HFF-Myc (cell line): Measurements from ENCODE around the gene NPDC1.

Source experiments
- DNase-seq: peaks from one replicate; pipeline ENCODE4 v3.0.0-alpha.2; 2011; ENCODE audit warnings: low read depth; ENCODE audit errors: extremely low read depth
- H3K4me3 ChIP-seq: replicated peaks from 2 replicates; pipeline ENCODE4 v1.5.1; 2011; ENCODE audit warnings: low read depth, mild to moderate bottlenecking, control low read depth, low read length
- CTCF ChIP-seq: IDR thresholded peaks from 2 replicates; pipeline ENCODE4 v1.5.1; 2012; ENCODE audit warnings: mild to moderate bottlenecking, low read depth, low read length, control low read depth; ENCODE audit errors: missing control alignments

Gene NPDC1

GRCh38 chr9:137049544-137050449 lies 3.8 kb upstream of the NPDC1 start:
- no peak for DNase-seq
- no peak overlapping the region for H3K4me3 ChIP-seq
- peak; percentile 58 for TF ChIP-seq CTCF

GRCh38 chr9:137048655-137049543 lies 2.9 kb upstream of the NPDC1 start:
- H3K4me3 ChIP-seq: no peak overlapping the region
- no peak for TF ChIP-seq CTCF
- no peak for DNase-seq

- TF ChIP-seq CTCF: no peak
- DNase-seq: no peak
- H3K4me3 ChIP-seq: peak overlapping the region; percentile 74
Observed at GRCh38 chr9:137045294-137046087, 486 bp downstream of the NPDC1 start.

- peak overlapping the region; percentile 74 for H3K4me3 ChIP-seq
- DNase-seq: no peak
- TF ChIP-seq CTCF: no peak
Observed at GRCh38 chr9:137044502-137045177, 1.3 kb downstream of the NPDC1 start.

- TF ChIP-seq CTCF: no peak
- DNase-seq: no peak
- peak overlapping the region; percentile 74 for H3K4me3 ChIP-seq
Observed at GRCh38 chr9:137044037-137044436, 1.9 kb downstream of the NPDC1 start.
